Fibroblast of lung (primary cell): Measurements from ENCODE around the gene IL17B. TPM values are rescaled to one million over a fixed set of nuclear protein-coding genes. Genes with fewer than 3 reads are reported as not detected.

Source experiments
- DNase-seq, 2 donors: peaks; one replicate each; pipeline versions ENCODE4 v3.0.0 to v3.0.0-alpha.2; 2010; ENCODE audit warnings: low read depth in 2 of 2
- H2AFZ ChIP-seq: 2 replicates; pipeline ENCODE4 v1.5.1; 2012; ENCODE audit warnings: low read length, control low read depth, inconsistent platforms
- H3K27ac ChIP-seq: 2 replicates; pipeline ENCODE4 v1.5.1; 2011; ENCODE audit warnings: low read length, control low read depth; ENCODE audit not compliant: insufficient read depth
- H3K27me3 ChIP-seq: 2 replicates; pipeline ENCODE4 v1.5.1; 2011; ENCODE audit warnings: mild to moderate bottlenecking, low read length; ENCODE audit not compliant: control insufficient read depth, insufficient read depth
- H3K36me3 ChIP-seq: 2 replicates; pipeline ENCODE4 v1.5.1; 2011; ENCODE audit warnings: low read length; ENCODE audit not compliant: control insufficient read depth, insufficient read depth
- H3K4me1 ChIP-seq: 2 replicates; pipeline ENCODE4 v1.5.1; 2011; ENCODE audit warnings: low read length; ENCODE audit not compliant: control insufficient read depth, insufficient read depth; ENCODE audit errors: extremely low read depth
- H3K4me2 ChIP-seq: 2 replicates; pipeline ENCODE4 v1.5.1; 2011; ENCODE audit warnings: low read length, control low read depth; ENCODE audit not compliant: insufficient read depth; ENCODE audit errors: extremely low read depth
- H3K4me3 ChIP-seq, 4 experiments: fragments of 200-600 bp in 1 of 4; sonication (generic) in 1 of 4; replicated peaks in 1 of 4; 2 replicates each; pipeline ENCODE4 v1.5.1; 2011 to 2016; ENCODE audit warnings: low read length in 4 of 4, low read depth in 3 of 4, mild to moderate bottlenecking in 3 of 4, control low read depth in 2 of 4, inconsistent platforms in 1 of 4, mixed read lengths in 1 of 4; ENCODE audit not compliant: insufficient read depth in 1 of 4; ENCODE audit errors: control extremely low read depth in 1 of 4
- H3K79me2 ChIP-seq: 2 replicates; pipeline ENCODE4 v1.5.1; 2012; ENCODE audit warnings: mild to moderate bottlenecking, low read length, inconsistent platforms; ENCODE audit not compliant: control insufficient read depth, insufficient read depth
- H3K9ac ChIP-seq: 2 replicates; pipeline ENCODE4 v1.5.1; 2011; ENCODE audit warnings: mild to moderate bottlenecking, low read length, control low read depth; ENCODE audit not compliant: insufficient read depth
- H3K9me3 ChIP-seq: 2 replicates; pipeline ENCODE4 v1.5.1; 2012; ENCODE audit warnings: low read depth, low read length; ENCODE audit not compliant: control insufficient read depth, insufficient read depth
- H4K20me1 ChIP-seq: 2 replicates; pipeline ENCODE4 v1.5.1; 2011; ENCODE audit warnings: low read length; ENCODE audit not compliant: control insufficient read depth, insufficient read depth; ENCODE audit errors: extremely low read depth
- CTCF ChIP-seq, 2 donors: IDR thresholded peaks in 1 of 2; conservative IDR thresholded peaks in 1 of 2; 1 replicate in 1 of 2; 2 replicates in 1 of 2; pipeline ENCODE4 v1.5.1; 2011 to 2012; ENCODE audit warnings: low read length in 2 of 2, control low read depth in 1 of 2, inconsistent platforms in 1 of 2, low read depth in 1 of 2, mild to moderate bottlenecking in 1 of 2
- EZH2 ChIP-seq: IDR thresholded peaks from 2 replicates; pipeline ENCODE4 v1.5.1; 2012; ENCODE audit warnings: low read length, control low read depth, mild to moderate bottlenecking; ENCODE audit errors: missing control alignments
- polyA plus RNA-seq, 2 donors: library from polyadenylated mRNA; depleted of rRNA in 1 of 2; stranded (reverse) in 1 of 2; unstranded in 1 of 2; fragments of >200 nt; gene quantifications; 2 replicates each; pipeline ENCODE4 v1.2.1, GENCODE V29; 2011 to 2012; ENCODE audit warnings: missing spikeins in 1 of 2
- total RNA-seq: library from RNA; depleted of rRNA; stranded (reverse); fragments of >200 nt; gene quantifications from 2 replicates; pipeline ENCODE4 v1.2.1, GENCODE V29; 2014

IL17B gene
- total and polyA plus RNA-seq, 2 donors (not counting 1 experiment from before 2014, with no cell fraction given) = 0.34 TPM; not detected in 1

- H4K20me1 ChIP-seq = no peaks in the 10 kb centered on the region
- H3K27me3 ChIP-seq = no peaks in the 10 kb centered on the region
- H3K27ac ChIP-seq = peak overlapping the region; percentile 92
- no peak overlapping the region for H3K4me3 ChIP-seq
- peak overlapping the region; percentile 7 for H3K4me2 ChIP-seq
- DNase-seq = peak; percentile 43 to 97
- H3K9ac ChIP-seq = peak overlapping the region; percentile 58
- no peak overlapping the region for H2AFZ ChIP-seq
- TF ChIP-seq EZH2 (no peak), CTCF (conservative IDR thresholded peaks at IDR 0.05 in 1 of 2, IDR thresholded peaks at IDR 0.05 in 1 of 2; ENCODE audit: low read depth in 1 of 2, low read length in 2 of 2) (no peak)
- H3K4me1 ChIP-seq = peaks cover 81% of the 10 kb centered on the region
- H3K79me2 ChIP-seq = peaks cover 41% of the 10 kb centered on the region
- no peaks in the 10 kb centered on the region for H3K9me3 ChIP-seq
- H3K36me3 ChIP-seq = peaks cover 30% of the 10 kb centered on the region
These were observed 41.7 kb upstream of the IL17B start for GRCh38 chr5:149420545-149421371.

GRCh38 chr5:149419859-149420544, 40.9 kb upstream of the IL17B start:
- peak in 1 of 2 donors; percentile 77 for DNase-seq
- H4K20me1 ChIP-seq = no peaks in the 10 kb centered on the region
- peaks cover 47% of the 10 kb centered on the region for H3K79me2 ChIP-seq
- peaks cover 82% of the 10 kb centered on the region for H3K4me1 ChIP-seq
- peak overlapping the region; percentile 92 for H3K27ac ChIP-seq
- peak overlapping the region; percentile 57 for H3K9ac ChIP-seq
- peaks cover 24% of the 10 kb centered on the region for H3K36me3 ChIP-seq
- H3K27me3 ChIP-seq = no peaks in the 10 kb centered on the region
- TF ChIP-seq EZH2 (no peak), CTCF (conservative IDR thresholded peaks at IDR 0.05 in 1 of 2, IDR thresholded peaks at IDR 0.05 in 1 of 2; ENCODE audit: low read depth in 1 of 2, low read length in 2 of 2) (no peak)
- no peak overlapping the region for H3K4me3 ChIP-seq
- H3K4me2 ChIP-seq = peak overlapping the region; percentile 39
- no peaks in the 10 kb centered on the region for H3K9me3 ChIP-seq
- H2AFZ ChIP-seq = no peak overlapping the region

- Histone ChIP-seq H3K27ac (peak overlapping the region; percentile 92), H3K9ac (peak overlapping the region; percentile 57), H2AFZ (no peak overlapping the region), H3K4me3 (no peak overlapping the region), H4K20me1 (no peaks in the 10 kb centered on the region), H3K9me3 (no peaks in the 10 kb centered on the region), H3K4me2 (peak overlapping the region; percentile 39), H3K79me2 (peaks cover 50% of the 10 kb centered on the region), H3K4me1 (peaks cover 81% of the 10 kb centered on the region), H3K36me3 (peaks cover 19% of the 10 kb centered on the region), H3K27me3 (no peaks in the 10 kb centered on the region)
- DNase-seq = no peak
- no peak for TF ChIP-seq EZH2
- TF ChIP-seq CTCF (conservative IDR thresholded peaks at IDR 0.05 in 1 of 2, IDR thresholded peaks at IDR 0.05 in 1 of 2; ENCODE audit: low read depth in 1 of 2, low read length in 2 of 2) = no peak
These were observed 40.4 kb upstream of the IL17B start for GRCh38 chr5:149419532-149419858.
